HG02885 (cell line): ENCODE results near the gene MED1.
A peak's percentile ranks its signal among the peaks of the same experiment; 100 is the strongest.
"Not testable (repeated sequence)": the region's sequence is repeated elsewhere in the genome, so short reads cannot be mapped to it uniquely, and the experiment has no call there.

Source experiments
- ATAC-seq: cut with Tn5 transposase; IDR thresholded peaks from one replicate; pipeline ENCODE4 v1.9.1; 2021; ENCODE audit warnings: mild to moderate bottlenecking; ENCODE audit not compliant: unreplicated experiment, poor library complexity

The MED1 gene

GRCh38 chr17:39450847-39451581 is at the start of gene MED1:
MED1 (minus strand) TSS chr17:39451263; CDS start chr17:39451062, 201 bp downstream.
- ATAC-seq: peak; percentile 94

GRCh38 chr17:39496921-39497320 is 45.9 kb upstream of the MED1 start:
- not testable (repeated sequence) for ATAC-seq

- ATAC-seq: no peak
These were observed 36.9 kb upstream of the MED1 start for GRCh38 chr17:39487946-39488345.

- not testable (repeated sequence) for ATAC-seq
These were observed 36.4 kb upstream of the MED1 start for GRCh38 chr17:39487490-39487889.

- no peak for ATAC-seq
These were observed 35.2 kb upstream of the MED1 start for GRCh38 chr17:39486242-39486641.

- no peak for ATAC-seq
These were observed 34.5 kb upstream of the MED1 start for GRCh38 chr17:39485555-39485954.

- ATAC-seq: peak; percentile 69
These were observed 33.1 kb upstream of the MED1 start for GRCh38 chr17:39484178-39484577.

- ATAC-seq: no peak
These were observed 32.4 kb upstream of the MED1 start for GRCh38 chr17:39483506-39483905.

GRCh38 chr17:39479631-39480030 is 28.6 kb upstream of the MED1 start:
- not testable (repeated sequence) for ATAC-seq

- ATAC-seq: no peak
These were observed 22.2 kb upstream of the MED1 start for GRCh38 chr17:39473310-39473709.

- not testable (repeated sequence) for ATAC-seq
These were observed 17.5 kb upstream of the MED1 start for GRCh38 chr17:39468610-39469009.

- ATAC-seq: not testable (repeated sequence)
These were observed 13.6 kb upstream of the MED1 start for GRCh38 chr17:39464639-39465181.

- ATAC-seq: no peak
These were observed 11.7 kb upstream of the MED1 start for GRCh38 chr17:39462631-39463375.

GRCh38 chr17:39461926-39462569 is 11.0 kb upstream of the MED1 start:
- peak; percentile 12 for ATAC-seq

GRCh38 chr17:39461113-39461925 is 10.3 kb upstream of the MED1 start, which contains the start of gene CDK12:
CDK12 (plus strand) TSS chr17:39461486; CDS start chr17:39462072, 586 bp downstream.
- ATAC-seq: peak; percentile 79

- ATAC-seq: no peak
These were observed 4.9 kb upstream of the MED1 start for GRCh38 chr17:39455919-39456318.

GRCh38 chr17:39450051-39450450 is 1.0 kb downstream of the MED1 start:
- ATAC-seq: no peak

- ATAC-seq: no peak
These were observed 3.5 kb downstream of the MED1 start for GRCh38 chr17:39447561-39447960.

- no peak for ATAC-seq
These were observed 7.7 kb downstream of the MED1 start for GRCh38 chr17:39443326-39443725.

GRCh38 chr17:39439868-39440267 is 11.2 kb downstream of the MED1 start:
- ATAC-seq: not testable (repeated sequence)
